Femur (tissue), 1 donor: ENCODE results near the gene PXN.
"Not testable (repeated sequence)": the region's sequence is repeated elsewhere in the genome, so short reads cannot be mapped to it uniquely, and the experiment has no call there.

Experiments
- DNase-seq: peaks from one replicate; pipeline ENCODE4 v3.0.0-alpha.2; 2017

PXN gene

GRCh38 chr12:120239776-120240494 is 25.6 kb downstream of the PXN start:
- no peak for DNase-seq

- DNase-seq = no peak
Measured at GRCh38 chr12:120238839-120239445, 26.6 kb downstream of the PXN start.

DNA sequence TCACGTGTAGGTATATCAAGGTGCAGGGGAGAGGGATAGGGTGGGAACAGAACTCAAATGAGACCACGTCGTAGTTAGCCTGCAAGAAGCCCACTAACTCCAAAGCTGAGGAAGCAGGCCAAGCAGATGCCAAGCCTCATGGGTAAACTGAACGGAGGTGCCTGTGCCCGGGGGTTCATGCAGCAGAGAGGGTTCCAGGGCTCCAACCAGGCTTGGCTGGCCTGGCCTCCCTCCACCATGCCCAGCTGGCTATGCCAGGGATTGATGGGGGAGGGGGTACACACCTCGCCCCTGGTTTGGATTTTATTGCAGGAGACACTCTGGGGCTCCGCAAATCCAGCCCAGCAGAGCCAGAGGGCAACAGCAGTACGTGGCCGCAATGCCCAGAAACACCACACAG is 27.3 kb downstream of the PXN start:
- DNase-seq = no peak

GRCh38 chr12:120237360-120238171 is 28.0 kb downstream of the PXN start:
- DNase-seq = peak; percentile 72

DNA sequence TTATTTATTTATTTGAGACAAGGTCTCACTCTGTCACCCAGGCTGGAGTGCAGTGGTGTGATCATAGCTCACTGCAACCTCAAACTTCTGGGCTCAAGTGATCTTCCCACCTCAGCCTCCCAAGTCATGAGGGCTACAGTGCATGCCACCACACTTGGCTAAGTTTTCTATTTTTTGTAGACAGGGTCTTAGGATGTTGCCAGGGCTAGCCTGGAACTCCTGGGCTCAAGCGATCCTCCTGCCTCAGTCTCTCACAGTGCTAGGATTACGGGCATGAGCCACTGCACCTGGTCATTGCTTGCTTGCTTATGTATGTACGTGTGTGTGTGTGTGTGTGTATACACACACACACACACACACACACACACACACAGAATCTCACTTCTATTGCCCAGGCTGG is 28.7 kb downstream of the PXN start:
- DNase-seq = not testable (repeated sequence)

GRCh38 chr12:120235369-120236323 is 29.9 kb downstream of the PXN start:
- peak; percentile 66 for DNase-seq

GRCh38 chr12:120234643-120235368 is 30.7 kb downstream of the PXN start:
- DNase-seq = peak; percentile 90

DNA sequence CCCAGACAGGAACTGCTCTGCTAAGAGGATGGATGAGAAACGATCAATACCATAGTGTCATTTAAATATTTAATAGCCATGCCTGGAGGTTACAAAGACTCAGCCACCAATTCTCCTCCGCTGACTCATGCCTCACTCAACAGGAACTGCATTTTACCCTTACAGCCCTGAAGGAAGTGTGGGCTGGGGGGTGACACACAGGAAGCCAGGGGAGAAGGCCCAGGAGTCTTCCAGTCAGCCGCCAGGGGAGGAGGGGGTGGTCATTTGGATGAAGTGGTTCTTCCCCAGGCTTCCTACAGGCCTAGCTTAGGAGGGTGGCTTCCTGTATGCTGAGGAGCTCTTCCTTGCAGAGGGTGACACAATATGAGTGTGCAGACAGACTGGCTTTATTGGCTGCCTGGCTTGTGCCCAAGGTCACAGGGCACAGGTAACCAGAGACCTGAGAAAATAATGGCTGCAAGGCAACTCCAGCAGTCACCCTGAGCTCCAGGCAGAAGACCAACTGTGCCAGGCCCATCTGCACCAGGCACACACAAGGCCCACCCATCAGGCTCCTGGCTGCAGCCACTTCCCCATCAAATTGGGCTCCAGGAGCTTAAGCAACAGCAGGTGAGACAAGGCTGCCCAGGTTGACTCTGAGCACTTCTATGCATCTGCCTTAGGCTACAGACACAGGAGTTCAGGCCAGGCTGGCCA is 34.1 kb downstream of the PXN start:
- no peak for DNase-seq

DNA sequence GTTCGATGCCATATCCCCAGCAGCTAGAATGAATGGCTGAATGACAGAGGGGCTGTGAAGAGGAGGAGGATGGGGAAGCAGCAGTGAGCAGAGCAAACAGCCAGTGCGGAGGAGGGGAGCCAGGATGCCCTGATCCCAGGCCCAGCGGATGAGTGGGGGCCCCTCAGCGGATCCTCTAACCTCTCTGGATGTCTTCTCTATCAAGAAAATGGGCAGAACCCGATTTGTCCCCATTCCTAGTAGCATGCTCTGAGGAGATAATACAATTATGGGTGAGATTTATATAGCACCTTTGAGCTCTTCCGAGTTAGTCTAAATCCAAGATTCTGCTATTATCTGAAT is 34.6 kb downstream of the PXN start:
- no peak for DNase-seq

DNA sequence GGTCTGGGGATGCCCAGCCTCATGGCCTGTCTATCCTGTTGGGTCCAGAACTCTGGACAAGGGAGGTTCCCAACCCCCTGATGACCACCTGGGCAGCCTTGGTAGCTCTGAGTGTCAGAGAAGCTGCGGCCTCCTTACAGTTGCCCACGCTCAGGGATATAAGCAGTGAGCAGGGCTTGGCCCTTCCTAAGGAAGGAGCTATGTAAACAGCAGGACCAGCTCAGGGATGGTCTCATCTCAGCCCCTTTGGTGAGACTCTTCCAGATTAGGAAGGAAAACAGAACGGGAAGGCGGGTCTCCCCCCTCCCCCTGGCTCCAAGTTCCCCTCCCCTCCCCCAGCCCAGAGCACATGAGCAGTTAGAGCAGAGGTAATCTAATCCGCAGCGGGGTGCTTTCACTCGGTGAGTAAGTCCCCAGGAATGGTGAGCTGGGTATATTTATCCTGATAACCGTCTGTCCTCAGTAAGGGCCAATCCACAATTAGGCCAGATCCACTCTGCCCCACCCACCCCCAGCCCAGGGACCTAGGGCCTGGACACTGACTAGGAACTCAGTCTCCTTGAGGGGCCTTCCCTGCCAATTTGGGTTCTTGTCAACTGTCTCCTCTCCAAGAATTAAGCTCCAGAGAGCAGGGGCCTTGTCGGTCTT is 35.1 kb downstream of the PXN start:
- peak; percentile 77 for DNase-seq

DNA sequence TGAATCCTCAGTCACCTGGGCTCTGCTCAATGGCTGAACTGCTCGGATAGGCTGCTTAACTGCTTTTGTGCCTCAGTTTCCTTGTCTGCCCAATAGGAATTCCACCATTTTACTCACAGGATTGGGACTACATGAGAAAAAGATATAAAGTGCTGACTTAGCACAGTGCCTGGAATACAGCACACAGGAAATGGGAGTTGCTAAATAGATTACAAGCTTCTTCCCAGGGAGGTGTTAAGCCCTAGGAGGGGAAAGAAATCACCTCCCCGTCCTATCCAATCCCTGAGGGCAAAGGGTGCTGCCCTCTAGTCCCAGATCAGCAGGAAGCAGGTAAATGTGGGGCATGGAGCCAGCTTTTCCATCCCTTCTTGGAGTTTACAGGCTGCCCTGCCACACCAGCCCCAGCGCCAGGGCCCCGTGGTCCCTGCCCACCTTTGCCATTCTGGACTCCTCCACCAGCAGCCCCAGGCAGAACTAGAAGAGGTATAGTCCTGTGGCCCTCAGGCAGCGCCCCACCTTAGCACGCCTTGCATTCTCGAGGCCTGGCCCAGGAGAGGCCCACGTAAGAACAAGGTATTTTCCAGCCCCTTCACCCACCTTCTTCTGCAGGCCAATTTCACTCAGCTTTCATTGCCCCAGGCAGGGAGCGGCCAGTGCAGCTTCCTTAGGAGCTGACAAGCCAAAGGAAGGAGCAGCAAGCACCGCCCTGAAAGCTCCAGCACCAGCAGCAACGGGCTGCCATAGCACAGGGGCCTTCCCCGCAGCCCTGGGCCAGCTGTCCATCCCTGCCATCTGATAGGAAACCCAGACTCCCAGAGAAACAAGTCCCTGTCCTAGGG is 35.8 kb downstream of the PXN start:
- DNase-seq = no peak

- DNase-seq = no peak
Measured at GRCh38 chr12:120229071-120229486, 36.5 kb downstream of the PXN start.

GRCh38 chr12:120228291-120229070 is 37.0 kb downstream of the PXN start:
- peak; percentile 93 for DNase-seq

DNA sequence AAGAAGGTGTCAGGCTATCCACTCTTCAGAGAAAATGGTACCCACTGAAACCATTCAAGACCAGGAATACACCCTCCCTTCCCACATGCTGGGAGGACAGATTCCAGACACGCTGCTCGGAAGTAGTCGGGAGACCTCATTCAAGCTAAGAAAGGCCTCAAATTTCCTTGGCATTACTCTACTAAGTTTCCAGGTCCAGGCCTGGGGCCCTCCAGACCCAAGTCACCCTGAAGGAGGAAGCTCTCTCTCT is 37.6 kb downstream of the PXN start:
- no peak for DNase-seq

DNA sequence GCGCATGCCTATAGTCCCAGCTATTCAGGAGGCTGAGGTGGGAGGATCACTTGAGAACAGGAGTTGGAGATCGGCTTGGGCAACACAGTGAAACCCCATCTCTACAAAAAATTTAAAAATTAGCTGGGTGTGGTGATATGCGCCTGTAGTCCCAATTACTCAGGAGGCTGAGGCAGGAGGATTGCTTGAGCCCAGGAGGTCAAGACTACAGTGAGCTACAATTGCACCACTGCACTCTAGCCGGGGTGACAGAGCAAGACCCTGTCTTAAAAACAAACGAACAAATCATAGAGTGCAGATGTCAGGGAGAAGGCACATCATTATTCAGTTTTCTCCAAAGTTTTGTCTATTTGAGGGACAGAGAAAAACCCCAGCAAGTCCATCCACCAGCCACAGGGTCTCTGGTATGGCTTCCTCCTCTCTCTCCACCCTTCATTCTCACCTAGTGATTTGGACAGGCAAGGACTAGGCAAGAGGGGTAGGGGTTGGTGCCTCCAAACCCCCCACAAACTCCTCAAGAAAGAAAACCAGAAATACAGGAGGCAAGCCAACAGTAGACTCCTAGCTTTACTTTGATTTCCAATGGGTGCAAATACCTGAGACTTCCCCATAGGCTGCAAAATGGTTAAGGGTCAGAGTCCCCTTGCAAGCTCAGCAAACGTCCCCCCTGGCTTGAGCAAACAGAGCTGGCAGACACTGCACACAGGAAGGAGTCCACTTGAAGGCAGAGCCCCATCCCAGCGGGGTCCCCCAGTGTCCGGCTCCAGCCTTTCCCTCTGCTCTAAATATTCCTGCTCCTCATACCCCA is 38.1 kb downstream of the PXN start:
- DNase-seq = no peak

- no peak for DNase-seq
Measured at GRCh38 chr12:120225852-120226640, 39.5 kb downstream of the PXN start.

GRCh38 chr12:120225200-120225558 is 40.4 kb downstream of the PXN start:
- no peak for DNase-seq
